Tibial nerve (tissue), 4 donors: ENCODE data around the gene CEP97. TPM values are rescaled to one million over a fixed set of nuclear protein-coding genes. Genes with fewer than 3 reads are reported as not detected.
A peak's percentile ranks its signal among the peaks of the same experiment; 100 is the strongest.
"Not testable (repeated sequence)": the region's sequence is repeated elsewhere in the genome, so short reads cannot be mapped to it uniquely, and the experiment has no call there.

ENCODE experiments used
- DNase-seq, 2 donors: peaks; one replicate each; pipeline ENCODE4 v3.0.0-alpha.2; 2019; ENCODE audit warnings: low spot score in 2 of 2
- H3K27ac ChIP-seq, 4 donors: fragments of 200-600 bp; sonication (generic) in 3 of 4; one replicate each; pipeline ENCODE4 v1.5.1; 2017 to 2019; ENCODE audit warnings: mild to moderate bottlenecking in 1 of 4
- H3K27me3 ChIP-seq, 2 donors: fragments of 200-600 bp; sonication (generic) in 1 of 2; one replicate each; pipeline versions ENCODE4 v1.5.1 to v1.6.0; 2017 to 2019
- H3K36me3 ChIP-seq, 3 donors: fragments of 200-600 bp; sonication (generic); one replicate each; pipeline ENCODE4 v1.5.1; 2018 to 2019
- H3K4me1 ChIP-seq, 4 donors: fragments of 200-600 bp; sonication (generic) in 3 of 4; one replicate each; pipeline ENCODE4 v1.5.1; 2017 to 2019
- H3K4me3 ChIP-seq, 4 donors: fragments of 200-600 bp; sonication (generic) in 3 of 4; one replicate each; pipeline ENCODE4 v1.5.1; 2017 to 2019; ENCODE audit warnings: mild to moderate bottlenecking in 1 of 4, moderate library complexity in 1 of 4
- H3K9me3 ChIP-seq, 4 donors: fragments of 200-600 bp; sonication (generic) in 3 of 4; one replicate each; pipeline ENCODE4 v1.5.1; 2017 to 2019
- CTCF ChIP-seq, 5 experiments: fragments of 200-600 bp in 3 of 5; fragments of 450-650 bp in 2 of 5; sonication (generic) in 3 of 5; IDR thresholded peaks; one replicate each; pipeline ENCODE4 v1.5.1; 2016 to 2019; ENCODE audit warnings: antibody characterized with exemption in 5 of 5, mild to moderate bottlenecking in 3 of 5, moderate library complexity in 2 of 5
- EP300 ChIP-seq, 2 donors: sonication (generic); formaldehyde crosslinking; IDR thresholded peaks; one replicate each; pipeline ENCODE4 v1.6.1; 2017; ENCODE audit warnings: antibody characterized with exemption in 2 of 2, mild to moderate bottlenecking in 1 of 2
- POLR2A ChIP-seq, 2 donors: fragments of 450-650 bp; IDR thresholded peaks; one replicate each; pipeline ENCODE4 v1.6.1; 2017; ENCODE audit warnings: antibody characterized with exemption in 2 of 2, mild to moderate bottlenecking in 2 of 2, moderate library complexity in 2 of 2
- whole genome bisulfite sequencing, 2 donors: methylation state at CpG; one replicate each; pipeline ENCODE4 v1.1.5; 2018; 5-methylcytosine and 5-hydroxymethylcytosine counted together
- total RNA-seq, 4 donors: library from RNA; depleted of rRNA; stranded (reverse); fragments of >200 nt; gene quantifications; one replicate each; pipeline ENCODE4 v1.1.0, GENCODE V29; 2016

CEP97 gene
- total RNA-seq, 4 donors from 2014 or later = 11.2 to 20.8 (median 14.1) TPM

GRCh38 chr3:101677436-101678286, 46.8 kb upstream of the CEP97 start:
- no peak for TF ChIP-seq EP300 (IDR thresholded peaks at IDR 0.05)
- TF ChIP-seq POLR2A (IDR thresholded peaks at IDR 0.05) = no peak
- TF ChIP-seq CTCF (IDR thresholded peaks at IDR 0.05) = no peak
- Histone ChIP-seq H3K36me3 (peaks cover 0 to 45% (median 14%) of the 10 kb centered on the region in 3 donors), H3K27me3 (no peaks in the 10 kb centered on the region), H3K4me3 (peak overlapping the region; percentile 4 to 94 (median 84)), H3K4me1 (peaks cover 0 to 36% (median 19%) of the 10 kb centered on the region in 4 donors), H3K27ac (peak overlapping the region; percentile 89 to 98 (median 96)), H3K9me3 (no peaks in the 10 kb centered on the region)
- 49 to 56% methylated on average over 29 of the region's 29 CpGs for WGBS, 2 donors
- no peak for DNase-seq

- H3K4me3 ChIP-seq, H3K27ac ChIP-seq, H3K27me3 ChIP-seq, DNase-seq, H3K9me3 ChIP-seq: not testable (repeated sequence)
- H3K4me1 ChIP-seq = peaks cover 0 to 42% (median 24%) of the 10 kb centered on the region in 4 donors
- WGBS, 2 donors = 60 to 71% methylated on average over 2 of the region's 2 CpGs
- peaks cover 0 to 55% (median 14%) of the 10 kb centered on the region in 3 donors for H3K36me3 ChIP-seq
Measured at GRCh38 chr3:101678837-101679236, 45.6 kb upstream of the CEP97 start.

- Histone ChIP-seq H3K4me3 (no peak overlapping the region), H3K9me3 (no peaks in the 10 kb centered on the region), H3K36me3 (peaks cover 0 to 72% (median 18%) of the 10 kb centered on the region in 3 donors), H3K27ac (no peak overlapping the region), H3K27me3 (no peaks in the 10 kb centered on the region), H3K4me1 (peaks cover 0 to 44% (median 32%) of the 10 kb centered on the region in 4 donors)
- 95 to 97% methylated on average over 4 of the region's 4 CpGs for WGBS, 2 donors
- no peak for DNase-seq
- TF ChIP-seq CTCF (IDR thresholded peaks at IDR 0.05) (no peak), EP300 (IDR thresholded peaks at IDR 0.05) (no peak), POLR2A (IDR thresholded peaks at IDR 0.05) (no peak)
Measured at GRCh38 chr3:101680466-101680865, 43.9 kb upstream of the CEP97 start.

GRCh38 chr3:101685050-101685400, 39.4 kb upstream of the CEP97 start:
- Histone ChIP-seq H3K4me1 (peaks cover 3 to 47% (median 26%) of the 10 kb centered on the region in 4 donors), H3K27ac (peak overlapping the region in 3 of 4 donors; percentile 91 to 95 (median 94)), H3K36me3 (peaks cover 0 to 57% (median 18%) of the 10 kb centered on the region in 3 donors), H3K27me3 (no peaks in the 10 kb centered on the region), H3K9me3 (no peaks in the 10 kb centered on the region), H3K4me3 (peak overlapping the region; percentile 56 to 70 (median 64))
- TF ChIP-seq EP300 (IDR thresholded peaks at IDR 0.05) = no peak
- TF ChIP-seq CTCF (IDR thresholded peaks at IDR 0.05) = no peak
- no peak for TF ChIP-seq POLR2A (IDR thresholded peaks at IDR 0.05)
- no peak for DNase-seq

GRCh38 chr3:101685870-101686307, 38.5 kb upstream of the CEP97 start:
- peak overlapping the region; percentile 56 to 70 (median 64) for H3K4me3 ChIP-seq
- WGBS, 2 donors = 4 to 5% methylated on average over 11 of the region's 11 CpGs
- H3K4me1 ChIP-seq = peaks cover 3 to 47% (median 26%) of the 10 kb centered on the region in 4 donors
- DNase-seq = no peak
- peaks cover 0 to 48% (median 12%) of the 10 kb centered on the region in 3 donors for H3K36me3 ChIP-seq
- TF ChIP-seq EP300 (IDR thresholded peaks at IDR 0.05) (no peak), POLR2A (IDR thresholded peaks at IDR 0.05) (no peak), CTCF (IDR thresholded peaks at IDR 0.05) (no peak)
- H3K27ac ChIP-seq = peak overlapping the region; percentile 85 to 95 (median 92)
- H3K27me3 ChIP-seq = no peaks in the 10 kb centered on the region
- no peaks in the 10 kb centered on the region for H3K9me3 ChIP-seq
